Astrocyte of the spinal cord (primary cell): ENCODE results near the gene CLEC19A.

Source experiments
- DNase-seq: peaks from one replicate; pipeline ENCODE4 v3.0.0; 2011; ENCODE audit warnings: low read depth, low spot score
- H3K4me3 ChIP-seq: 2 replicates; pipeline ENCODE4 v1.5.1; 2011; ENCODE audit warnings: low read depth, mild to moderate bottlenecking, low read length, moderate library complexity
- CTCF ChIP-seq: IDR thresholded peaks from 2 replicates; pipeline ENCODE4 v1.5.1; 2012; ENCODE audit warnings: low read depth, mild to moderate bottlenecking, low read length, inconsistent platforms
- in situ Hi-C: cut with HindIII; loops from 2 replicates; pipeline ENCODE4 v1.10.0; 2017; ENCODE audit warnings: low sequenced_read_pairs

CLEC19A gene

GRCh38 chr16:19241512-19241911, 44.0 kb upstream of the CLEC19A start:
- no peak for TF ChIP-seq CTCF
- H3K4me3 ChIP-seq = no peak overlapping the region
- DNase-seq = no peak
- in situ Hi-C loops = no loop called here

- DNase-seq = no peak
- in situ Hi-C loops = no loop called here
- no peak for TF ChIP-seq CTCF
- H3K4me3 ChIP-seq = no peak overlapping the region
Measured at GRCh38 chr16:19242186-19242585, 43.3 kb upstream of the CLEC19A start.

- no peak for TF ChIP-seq CTCF
- in situ Hi-C loops = no loop called here
- H3K4me3 ChIP-seq = no peak overlapping the region
- DNase-seq = no peak
Measured at GRCh38 chr16:19242987-19243575, 42.5 kb upstream of the CLEC19A start.

GRCh38 chr16:19245326-19245925, 40.1 kb upstream of the CLEC19A start:
- DNase-seq = no peak
- in situ Hi-C loops = no loop called here
- TF ChIP-seq CTCF = no peak
- H3K4me3 ChIP-seq = no peak overlapping the region

- DNase-seq = no peak
- H3K4me3 ChIP-seq = no peak overlapping the region
- no peak for TF ChIP-seq CTCF
- in situ Hi-C loops = no loop called here
Measured at GRCh38 chr16:19252904-19253303, 32.6 kb upstream of the CLEC19A start.

- H3K4me3 ChIP-seq = no peak overlapping the region
- in situ Hi-C loops = no loop called here
- no peak for TF ChIP-seq CTCF
- DNase-seq = no peak
Measured at GRCh38 chr16:19254611-19255010, 30.9 kb upstream of the CLEC19A start.
